ENCODE measurements around the gene NFATC1.
A peak's percentile ranks its signal among the peaks of the same experiment; 100 is the strongest.

NFATC1 gene

DNA sequence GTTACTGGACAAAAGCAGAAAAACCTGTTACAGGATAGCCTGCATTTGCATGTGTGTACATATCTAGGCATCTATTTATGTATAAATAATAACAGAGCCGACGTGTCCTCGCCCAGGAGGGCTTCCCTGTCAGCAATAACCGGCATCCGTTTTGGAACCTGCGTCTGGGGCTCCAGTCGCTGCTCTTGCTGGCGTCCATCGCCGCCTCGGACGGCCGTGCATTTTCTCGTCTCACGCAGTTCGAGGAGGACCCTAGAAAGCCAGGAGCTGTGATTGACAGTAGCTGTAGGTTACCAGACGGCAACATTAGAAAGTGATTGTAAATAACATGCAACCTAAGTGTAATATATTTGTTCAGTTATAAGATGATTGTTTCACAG is 132.6 kb downstream of the NFATC1 start:
- in situ Hi-C loops (cut with MboI; ENCODE audit: low pct_unique_long_range_greater_than_20kb, low sequenced_read_pairs, unreplicated experiment): no loop called here
- DNase-seq (ENCODE audit: low spot score): no peak
- TF ChIP-seq, protein P1, sequence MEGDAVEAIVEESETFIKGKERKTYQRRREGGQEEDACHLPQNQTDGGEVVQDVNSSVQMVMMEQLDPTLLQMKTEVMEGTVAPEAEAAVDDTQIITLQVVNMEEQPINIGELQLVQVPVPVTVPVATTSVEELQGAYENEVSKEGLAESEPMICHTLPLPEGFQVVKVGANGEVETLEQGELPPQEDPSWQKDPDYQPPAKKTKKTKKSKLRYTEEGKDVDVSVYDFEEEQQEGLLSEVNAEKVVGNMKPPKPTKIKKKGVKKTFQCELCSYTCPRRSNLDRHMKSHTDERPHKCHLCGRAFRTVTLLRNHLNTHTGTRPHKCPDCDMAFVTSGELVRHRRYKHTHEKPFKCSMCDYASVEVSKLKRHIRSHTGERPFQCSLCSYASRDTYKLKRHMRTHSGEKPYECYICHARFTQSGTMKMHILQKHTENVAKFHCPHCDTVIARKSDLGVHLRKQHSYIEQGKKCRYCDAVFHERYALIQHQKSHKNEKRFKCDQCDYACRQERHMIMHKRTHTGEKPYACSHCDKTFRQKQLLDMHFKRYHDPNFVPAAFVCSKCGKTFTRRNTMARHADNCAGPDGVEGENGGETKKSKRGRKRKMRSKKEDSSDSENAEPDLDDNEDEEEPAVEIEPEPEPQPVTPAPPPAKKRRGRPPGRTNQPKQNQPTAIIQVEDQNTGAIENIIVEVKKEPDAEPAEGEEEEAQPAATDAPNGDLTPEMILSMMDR (IDR thresholded peaks at IDR 0.05; ENCODE audit: extremely low read depth, insufficient read depth, missing control alignments): no peak

DNA sequence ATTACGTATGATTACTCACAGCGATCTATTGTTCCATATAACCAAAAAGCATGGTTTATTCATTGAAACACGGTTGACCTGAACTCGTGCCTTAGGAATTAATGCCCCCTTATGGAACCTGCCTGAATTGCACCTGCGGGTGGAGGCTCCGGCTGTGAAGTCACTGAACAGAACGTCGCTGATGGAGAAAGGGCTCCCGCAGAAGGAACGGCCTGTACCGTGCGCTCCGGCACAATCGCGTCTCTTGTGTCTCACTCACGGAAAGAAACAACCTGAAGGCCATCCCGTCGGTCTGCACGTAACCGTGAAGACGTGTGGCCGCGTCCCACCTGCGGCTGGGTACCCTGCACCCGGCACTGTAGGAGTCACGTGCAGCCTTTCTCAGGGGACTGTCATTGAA is 133.1 kb downstream of the NFATC1 start:
- in situ Hi-C loops (cut with MboI; ENCODE audit: low pct_unique_long_range_greater_than_20kb, low sequenced_read_pairs, unreplicated experiment): no loop called here
- DNase-seq (ENCODE audit: low spot score): peak; percentile 89
- TF ChIP-seq, protein P1 (IDR thresholded peaks at IDR 0.05; ENCODE audit: extremely low read depth, insufficient read depth, missing control alignments): peak; percentile 88

DNA sequence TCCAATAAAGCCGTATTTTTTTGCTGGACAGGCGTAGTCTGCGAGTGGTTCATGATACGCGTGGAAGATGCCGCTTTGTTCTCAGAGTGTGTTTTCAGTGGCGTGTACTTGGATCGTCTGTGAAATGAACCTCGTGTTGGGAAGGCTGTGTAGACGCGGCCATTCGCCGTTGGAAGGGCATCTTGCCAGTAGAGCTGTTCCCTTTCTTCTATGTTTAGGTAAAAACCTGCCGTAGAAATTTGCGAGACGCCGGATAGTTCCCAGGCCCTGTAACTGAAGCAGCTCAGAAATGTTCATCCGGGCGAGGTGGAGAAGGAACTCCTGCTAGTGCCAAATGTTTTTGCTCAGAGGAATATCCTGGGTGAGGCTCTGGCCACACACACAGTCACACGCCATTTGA is 133.6 kb downstream of the NFATC1 start:
- in situ Hi-C loops (cut with MboI; ENCODE audit: low pct_unique_long_range_greater_than_20kb, low sequenced_read_pairs, unreplicated experiment): no loop called here
- TF ChIP-seq, protein P1 (IDR thresholded peaks at IDR 0.05; ENCODE audit: extremely low read depth, insufficient read depth, missing control alignments): no peak
- DNase-seq (ENCODE audit: low spot score): no peak

GRCh38 chr18:79529991-79530390 is 134.3 kb downstream of the NFATC1 start:
- in situ Hi-C loops (cut with MboI; ENCODE audit: low pct_unique_long_range_greater_than_20kb, low sequenced_read_pairs, unreplicated experiment): loop anchor here (10.0 kb wide), 2 partner anchors 125 to 155 kb away; no protein-coding TSS in a partner anchor
- TF ChIP-seq, protein P1 (IDR thresholded peaks at IDR 0.05; ENCODE audit: extremely low read depth, insufficient read depth, missing control alignments): no peak
- no peak for DNase-seq (ENCODE audit: low spot score)

GRCh38 chr18:79530821-79531220 is 135.1 kb downstream of the NFATC1 start:
- in situ Hi-C loops (cut with MboI; ENCODE audit: low pct_unique_long_range_greater_than_20kb, low sequenced_read_pairs, unreplicated experiment): loop anchor here (10.0 kb wide), 2 partner anchors 124 to 156 kb away; no protein-coding TSS in a partner anchor
- TF ChIP-seq, protein P1 (IDR thresholded peaks at IDR 0.05; ENCODE audit: extremely low read depth, insufficient read depth, missing control alignments): no peak
- DNase-seq (ENCODE audit: low spot score): no peak

DNA sequence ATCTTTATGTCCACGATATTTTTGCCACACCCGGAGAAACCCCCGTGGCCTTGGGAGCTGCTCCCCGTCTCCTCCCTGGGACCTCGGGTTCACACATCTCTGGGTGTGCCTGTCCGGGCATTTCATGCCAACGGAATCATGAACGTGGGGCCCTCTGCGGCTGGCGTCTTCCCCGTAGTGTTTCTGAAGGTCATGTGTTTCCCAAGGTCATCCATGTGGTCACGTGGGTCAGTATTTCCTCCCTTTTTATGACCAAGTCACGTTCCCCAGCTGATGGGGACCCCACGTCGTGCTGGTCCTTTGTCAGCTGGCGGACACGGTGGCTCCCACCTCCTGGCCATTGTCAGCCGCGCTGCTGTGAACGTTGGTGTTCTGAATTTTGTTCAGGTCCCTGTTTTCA is 135.7 kb downstream of the NFATC1 start:
- DNase-seq (ENCODE audit: low spot score): no peak
- TF ChIP-seq, protein P1 (IDR thresholded peaks at IDR 0.05; ENCODE audit: extremely low read depth, insufficient read depth, missing control alignments): no peak
- in situ Hi-C loops (cut with MboI; ENCODE audit: low pct_unique_long_range_greater_than_20kb, low sequenced_read_pairs, unreplicated experiment): loop anchor here (10.0 kb wide), 2 partner anchors 123 to 157 kb away; no protein-coding TSS in a partner anchor

GRCh38 chr18:79531926-79532312 is 136.2 kb downstream of the NFATC1 start:
- no peak for DNase-seq (ENCODE audit: low spot score)
- in situ Hi-C loops (cut with MboI; ENCODE audit: low pct_unique_long_range_greater_than_20kb, low sequenced_read_pairs, unreplicated experiment): loop anchor here (10.0 kb wide), 2 partner anchors 123 to 157 kb away; no protein-coding TSS in a partner anchor
- TF ChIP-seq, protein P1 (IDR thresholded peaks at IDR 0.05; ENCODE audit: extremely low read depth, insufficient read depth, missing control alignments): no peak
